ENCODE measurements around the gene RAI14. TPM values are rescaled to one million over a fixed set of nuclear protein-coding genes. Genes with fewer than 3 reads are reported as not detected.
"Not testable (repeated sequence)": the region's sequence is repeated elsewhere in the genome, so short reads cannot be mapped to it uniquely, and the experiment has no call there.

RAI14 gene
- total RNA-seq, 2 donors from 2014 or later = 0.67 to 1.5 TPM

DNA sequence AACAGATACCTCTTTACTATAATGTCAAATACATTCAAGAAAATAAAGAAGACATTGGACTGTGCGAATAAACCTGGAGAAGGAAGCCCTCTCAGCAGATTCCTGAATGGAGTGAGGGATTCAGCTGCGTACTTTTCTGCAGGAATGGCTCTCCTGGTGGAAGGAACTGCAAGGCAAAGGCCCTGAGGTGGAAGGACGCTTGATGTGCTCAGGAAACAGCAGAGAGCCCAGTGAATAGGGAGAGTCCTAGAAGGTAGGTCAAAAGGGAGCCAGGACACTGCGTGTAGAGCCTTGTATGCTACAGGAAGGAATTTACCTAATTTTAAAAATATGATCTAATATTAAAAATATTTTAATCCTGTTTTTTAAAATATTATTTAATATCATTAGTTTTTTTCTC, 114.4 kb downstream of the RAI14 start:
- Mint-ChIP-seq H3K9me3 (peaks cover 3% of the 10 kb centered on the region in 2 donors), H3K4me1 (ENCODE audit: low read depth) (no peaks in the 10 kb centered on the region), H3K4me3 (no peak overlapping the region), H3K27me3 (ENCODE audit: low read depth) (no peaks in the 10 kb centered on the region), H3K27ac (no peak overlapping the region), H3K36me3 (ENCODE audit: insufficient read depth in 2 of 2) (peaks cover 0 to 3% of the 10 kb centered on the region in 2 donors)
- DNase-seq (no peak), ATAC-seq (replicated peaks in 1 of 2) (no peak)

DNA sequence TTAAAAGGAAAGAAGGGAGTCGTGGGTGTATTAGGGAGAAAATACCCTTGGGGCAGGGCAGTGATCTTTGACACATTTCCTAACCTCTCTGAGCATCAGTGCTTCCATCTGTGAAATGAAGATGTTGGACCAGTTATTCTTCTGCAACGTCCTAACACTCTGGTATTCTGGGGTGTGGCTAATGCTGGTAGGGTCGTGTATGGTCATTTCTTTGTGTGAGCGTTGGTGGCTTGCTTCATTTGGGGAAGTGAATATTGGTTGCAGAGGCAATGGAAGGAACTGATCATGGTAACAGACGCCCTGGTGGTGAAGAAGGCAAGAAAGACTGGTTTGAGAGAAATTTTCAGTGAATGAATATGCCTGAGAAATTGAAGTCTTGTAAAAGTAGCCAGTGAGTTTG, 114.9 kb downstream of the RAI14 start:
- peaks cover 0 to 3% of the 10 kb centered on the region in 2 donors for H3K36me3 Mint-ChIP-seq (ENCODE audit: insufficient read depth in 2 of 2)
- ATAC-seq (replicated peaks in 1 of 2) = no peak
- DNase-seq = no peak
- H3K9me3 Mint-ChIP-seq = peaks cover 3 to 5% of the 10 kb centered on the region in 2 donors
- no peak overlapping the region for H3K27ac Mint-ChIP-seq
- H3K4me3 Mint-ChIP-seq = no peak overlapping the region
- H3K27me3 Mint-ChIP-seq (ENCODE audit: low read depth) = no peaks in the 10 kb centered on the region
- no peaks in the 10 kb centered on the region for H3K4me1 Mint-ChIP-seq (ENCODE audit: low read depth)

DNA sequence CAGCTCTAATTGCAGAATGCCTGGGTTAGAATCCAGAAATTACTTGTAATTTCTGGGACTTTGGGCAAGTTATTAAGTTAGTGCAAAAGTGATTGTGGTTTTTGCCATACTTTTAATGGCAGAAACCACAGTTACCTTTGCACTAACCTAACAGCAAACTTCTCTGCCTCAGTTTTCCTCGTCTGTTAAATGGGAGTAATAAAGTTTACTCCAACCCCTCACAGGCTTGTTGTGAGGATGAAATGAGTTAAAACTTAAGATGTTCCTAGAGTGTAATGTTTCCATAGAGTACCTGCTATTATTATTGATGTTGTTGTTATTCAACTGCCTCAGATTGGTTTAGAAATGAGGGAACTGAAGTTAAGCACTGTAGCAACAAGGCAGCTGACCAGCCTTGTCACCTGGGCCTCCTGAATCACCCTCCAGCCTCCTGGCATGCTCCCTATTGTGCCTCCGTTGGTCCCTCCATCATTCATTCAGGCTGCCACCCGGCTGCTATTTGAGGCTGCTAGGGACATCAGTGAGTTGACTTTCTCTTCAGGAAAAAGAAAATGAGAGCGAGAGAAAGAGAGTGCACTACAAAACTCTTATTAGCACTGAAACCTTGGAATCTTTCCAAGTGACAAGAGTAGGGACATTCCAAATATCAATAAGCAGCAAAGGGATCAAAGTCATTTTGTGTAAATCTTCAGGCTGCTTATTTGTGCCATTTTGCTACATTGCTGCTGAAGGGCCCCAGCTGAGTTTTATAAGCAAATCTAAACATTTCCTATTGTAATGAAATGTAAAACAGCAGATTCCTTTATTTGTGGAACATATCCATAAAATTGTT, 116.4 kb downstream of the RAI14 start:
- H3K4me1 Mint-ChIP-seq (ENCODE audit: low read depth) = no peaks in the 10 kb centered on the region
- H3K27me3 Mint-ChIP-seq (ENCODE audit: low read depth) = no peaks in the 10 kb centered on the region
- no peak overlapping the region for H3K4me3 Mint-ChIP-seq
- no peak for ATAC-seq (replicated peaks in 1 of 2)
- no peak overlapping the region for H3K27ac Mint-ChIP-seq
- H3K36me3 Mint-ChIP-seq (ENCODE audit: insufficient read depth in 2 of 2) = peaks cover 0 to 3% of the 10 kb centered on the region in 2 donors
- no peak for DNase-seq
- H3K9me3 Mint-ChIP-seq = peaks cover 3 to 5% of the 10 kb centered on the region in 2 donors

DNA sequence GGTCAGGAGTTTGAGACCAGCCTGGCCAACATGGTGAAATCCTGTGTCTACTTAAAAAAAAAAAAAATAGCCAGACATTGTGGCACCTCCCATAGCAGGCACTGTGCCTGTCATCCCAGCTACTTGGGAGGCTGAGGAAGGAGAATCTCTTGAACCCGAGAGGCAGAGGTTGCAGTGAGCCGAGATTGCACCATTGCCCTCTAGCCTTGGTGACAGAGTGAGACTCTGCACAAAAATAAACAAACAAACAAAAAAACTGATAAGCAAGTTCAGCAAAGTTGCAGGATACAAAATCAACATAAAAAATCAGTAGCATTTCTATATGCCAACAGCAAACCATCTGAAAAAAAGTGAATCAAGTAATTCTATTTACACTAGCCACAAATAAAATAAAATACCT, 118.0 kb downstream of the RAI14 start:
- no peak for DNase-seq
- Mint-ChIP-seq H3K4me3 (no peak overlapping the region), H3K9me3 (peaks cover 3 to 5% of the 10 kb centered on the region in 2 donors), H3K27ac (no peak overlapping the region), H3K36me3 (ENCODE audit: insufficient read depth in 2 of 2) (peaks cover 0 to 3% of the 10 kb centered on the region in 2 donors), H3K4me1 (ENCODE audit: low read depth) (no peaks in the 10 kb centered on the region), H3K27me3 (ENCODE audit: low read depth) (no peaks in the 10 kb centered on the region)
- ATAC-seq (replicated peaks in 1 of 2) = no peak

DNA sequence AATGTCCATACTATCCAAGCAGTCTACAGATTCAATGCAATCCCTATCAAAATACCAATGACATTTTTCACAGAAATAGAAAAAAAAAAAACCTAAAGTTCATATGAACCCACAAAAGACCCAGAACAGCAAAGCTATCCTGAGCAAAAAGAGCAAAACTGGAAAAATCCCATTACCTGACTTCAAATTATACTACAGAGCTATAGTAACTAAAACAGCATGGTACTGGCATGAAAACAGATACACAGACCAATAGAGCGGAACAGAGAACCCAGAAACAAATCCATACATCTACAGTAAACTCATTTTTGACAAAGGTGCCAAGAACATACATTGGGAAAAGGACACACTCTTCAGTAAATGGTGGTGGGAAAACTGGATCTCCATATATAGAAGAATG, 118.5 kb downstream of the RAI14 start:
- H3K27ac Mint-ChIP-seq; H3K36me3 Mint-ChIP-seq (ENCODE audit: insufficient read depth in 2 of 2); H3K9me3 Mint-ChIP-seq; H3K4me1 Mint-ChIP-seq (ENCODE audit: low read depth); H3K27me3 Mint-ChIP-seq (ENCODE audit: low read depth); H3K4me3 Mint-ChIP-seq; DNase-seq; ATAC-seq (replicated peaks in 1 of 2): not testable (repeated sequence)

DNA sequence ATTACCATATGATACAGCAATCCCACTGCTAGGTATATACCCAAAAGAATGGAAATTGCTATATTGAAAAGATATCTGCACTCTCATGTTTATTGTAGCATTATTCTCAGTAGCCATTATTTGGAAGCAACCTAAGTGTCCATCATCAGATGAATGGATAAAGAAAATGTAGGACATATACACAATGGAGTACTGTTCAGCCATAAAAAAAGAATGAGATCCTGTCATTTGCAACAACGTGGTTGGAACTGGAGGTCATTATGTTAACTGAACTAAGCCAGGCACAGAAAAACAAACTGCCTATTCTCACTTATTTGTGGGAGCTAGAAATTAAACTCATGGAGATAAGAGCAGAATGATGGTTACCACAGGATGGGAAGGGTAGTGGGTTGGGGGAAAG, 119.8 kb downstream of the RAI14 start:
- DNase-seq (no peak), ATAC-seq (replicated peaks in 1 of 2) (no peak)
- H3K4me1 Mint-ChIP-seq (ENCODE audit: low read depth) = no peaks in the 10 kb centered on the region
- no peak overlapping the region for H3K27ac Mint-ChIP-seq
- H3K9me3 Mint-ChIP-seq = peaks cover 5 to 6% of the 10 kb centered on the region in 2 donors
- H3K27me3 Mint-ChIP-seq (ENCODE audit: low read depth) = no peaks in the 10 kb centered on the region
- no peak overlapping the region for H3K4me3 Mint-ChIP-seq
- peaks cover 0 to 3% of the 10 kb centered on the region in 2 donors for H3K36me3 Mint-ChIP-seq (ENCODE audit: insufficient read depth in 2 of 2)

DNA sequence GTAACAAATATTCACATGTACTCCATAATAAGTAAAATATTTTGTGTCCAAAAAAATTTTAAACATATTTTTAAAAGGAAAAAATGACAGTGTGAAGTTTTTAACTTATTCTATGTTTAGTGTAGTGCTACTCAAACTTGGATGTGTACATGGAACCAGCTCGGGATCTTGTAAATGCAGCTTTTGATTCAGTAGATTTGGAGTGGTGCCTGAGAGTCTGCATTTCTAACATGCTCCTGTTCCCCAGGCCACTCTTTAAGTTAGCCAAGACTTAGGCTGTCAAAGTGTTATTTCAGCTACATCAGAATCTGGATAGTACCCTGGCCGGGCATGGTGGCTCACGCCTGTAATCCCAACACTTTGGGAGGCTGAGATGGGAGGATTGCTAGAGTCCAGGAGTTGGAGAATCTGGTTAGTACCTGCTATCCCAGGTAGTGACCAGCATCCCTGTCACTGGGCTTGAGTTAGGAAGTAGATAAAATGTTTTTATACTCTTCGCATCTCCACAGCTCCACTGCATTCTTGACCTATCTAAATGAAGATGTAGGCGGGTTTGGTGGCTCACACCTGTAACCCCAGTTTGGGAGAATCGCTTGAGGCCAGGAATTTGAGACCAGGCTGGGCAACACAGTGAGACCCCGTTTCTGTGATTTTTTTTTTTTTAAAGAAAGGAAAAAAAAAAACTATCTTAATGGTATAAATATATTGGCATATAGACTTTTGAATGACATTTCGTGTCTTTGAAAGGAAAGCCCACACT, 122.1 kb downstream of the RAI14 start:
- ATAC-seq (replicated peaks in 1 of 2) (no peak), DNase-seq (no peak)
- Mint-ChIP-seq H3K27me3 (ENCODE audit: low read depth) (peaks cover 8% of the 10 kb centered on the region), H3K4me1 (ENCODE audit: low read depth) (no peaks in the 10 kb centered on the region), H3K27ac (no peak overlapping the region), H3K36me3 (ENCODE audit: insufficient read depth in 2 of 2) (peaks cover 0 to 3% of the 10 kb centered on the region in 2 donors), H3K9me3 (peaks cover 10 to 11% of the 10 kb centered on the region in 2 donors), H3K4me3 (no peak overlapping the region)

DNA sequence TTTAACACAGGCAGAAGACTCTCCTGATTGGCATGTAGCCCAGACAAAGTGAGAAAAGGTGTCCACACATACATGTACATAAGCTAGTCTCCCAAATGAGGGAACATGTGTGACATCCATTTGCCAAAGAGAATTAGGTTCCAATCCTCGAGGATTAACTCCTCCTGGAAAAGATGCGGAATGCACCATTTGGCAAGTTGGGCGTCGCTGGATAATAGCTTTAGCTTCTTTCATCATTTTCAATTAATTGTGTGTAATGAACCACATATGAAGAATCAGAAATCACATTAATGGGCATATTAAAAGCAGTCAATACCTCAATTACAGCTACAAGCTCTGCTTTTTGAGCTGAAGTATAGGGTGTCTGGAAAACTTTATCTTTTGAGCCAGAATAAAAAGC, 127.8 kb downstream of the RAI14 start:
- not testable (repeated sequence) for H3K36me3 Mint-ChIP-seq (ENCODE audit: insufficient read depth in 2 of 2); DNase-seq; H3K4me1 Mint-ChIP-seq (ENCODE audit: low read depth); H3K27ac Mint-ChIP-seq; H3K4me3 Mint-ChIP-seq; ATAC-seq (replicated peaks in 1 of 2); H3K27me3 Mint-ChIP-seq (ENCODE audit: low read depth); H3K9me3 Mint-ChIP-seq

DNA sequence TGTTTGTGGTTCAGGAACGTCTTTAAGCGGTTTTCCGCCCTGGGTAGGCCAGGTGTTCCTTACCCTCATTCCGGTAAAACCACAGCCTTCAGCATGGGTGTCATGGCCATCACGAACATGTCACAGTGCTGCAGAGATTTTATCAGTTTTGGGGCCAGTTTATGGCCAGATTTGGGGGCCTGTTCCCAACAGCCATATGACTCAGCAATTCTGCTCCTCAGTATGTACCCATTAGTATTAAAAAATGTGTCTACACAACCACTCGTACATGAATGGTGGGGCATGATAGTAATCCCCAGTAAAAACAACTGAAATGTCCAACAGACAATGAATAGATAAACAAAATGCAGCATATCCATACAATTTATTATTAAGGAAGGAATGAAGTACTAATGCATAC, 130.9 kb downstream of the RAI14 start:
- DNase-seq = no peak
- no peaks in the 10 kb centered on the region for H3K4me1 Mint-ChIP-seq (ENCODE audit: low read depth)
- no peak for ATAC-seq (replicated peaks in 1 of 2)
- peaks cover 0 to 7% of the 10 kb centered on the region in 2 donors for H3K9me3 Mint-ChIP-seq
- H3K4me3 Mint-ChIP-seq = no peak overlapping the region
- peaks cover 0 to 3% of the 10 kb centered on the region in 2 donors for H3K36me3 Mint-ChIP-seq (ENCODE audit: insufficient read depth in 2 of 2)
- peaks cover 9% of the 10 kb centered on the region for H3K27me3 Mint-ChIP-seq (ENCODE audit: low read depth)
- no peak overlapping the region for H3K27ac Mint-ChIP-seq

DNA sequence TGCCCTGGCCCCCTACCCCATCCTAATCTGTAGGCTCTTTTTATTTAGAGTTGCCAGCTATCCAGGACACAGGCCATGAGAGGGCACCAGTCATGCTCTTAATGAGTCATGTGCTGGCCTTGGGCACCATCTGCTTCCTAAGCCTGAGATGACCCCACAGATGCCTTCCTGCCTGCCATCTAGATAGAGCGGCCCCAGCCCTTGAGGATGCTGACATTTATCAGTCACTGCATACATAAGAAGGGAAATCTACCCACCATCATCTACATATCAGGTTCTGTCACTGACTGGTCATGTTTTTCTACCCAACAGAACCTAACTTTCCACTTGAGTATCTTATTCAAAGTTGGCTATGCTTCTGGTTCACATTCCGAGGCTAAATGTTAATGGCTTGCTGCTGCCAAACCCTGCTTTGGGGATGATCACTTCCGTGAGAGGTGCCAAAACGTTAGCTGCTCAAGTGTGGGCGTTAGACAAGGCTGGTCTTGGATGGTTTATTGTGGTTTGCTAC, 132.9 kb downstream of the RAI14 start:
- DNase-seq (no peak), ATAC-seq (replicated peaks in 1 of 2) (no peak)
- no peak overlapping the region for H3K4me3 Mint-ChIP-seq
- H3K4me1 Mint-ChIP-seq (ENCODE audit: low read depth) = no peaks in the 10 kb centered on the region
- H3K27ac Mint-ChIP-seq = no peak overlapping the region
- H3K27me3 Mint-ChIP-seq (ENCODE audit: low read depth) = peaks cover 6% of the 10 kb centered on the region
- H3K9me3 Mint-ChIP-seq = peaks cover 0 to 4% of the 10 kb centered on the region in 2 donors
- H3K36me3 Mint-ChIP-seq (ENCODE audit: insufficient read depth in 2 of 2) = peaks cover 0 to 3% of the 10 kb centered on the region in 2 donors

DNA sequence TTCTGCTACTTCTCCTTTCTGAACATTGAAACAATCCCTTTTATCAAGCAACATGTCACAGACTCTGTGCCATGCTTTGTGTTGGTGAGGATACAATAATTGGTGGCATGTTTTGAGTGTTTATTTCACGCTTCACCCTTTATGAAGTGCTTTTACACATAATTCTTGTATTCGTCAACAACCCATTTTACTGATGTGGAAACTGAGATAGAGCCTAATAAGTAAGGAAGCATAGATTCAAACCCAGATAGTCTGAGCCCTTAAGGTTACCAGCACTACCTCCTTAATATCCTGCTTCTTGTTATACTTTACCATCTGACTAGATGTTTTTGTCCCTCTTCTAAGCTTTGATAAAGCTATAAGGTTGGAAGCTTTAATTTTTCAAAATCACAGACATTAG, 133.5 kb downstream of the RAI14 start:
- H3K36me3 Mint-ChIP-seq (ENCODE audit: insufficient read depth in 2 of 2) = peaks cover 0 to 3% of the 10 kb centered on the region in 2 donors
- H3K27ac Mint-ChIP-seq = no peak overlapping the region
- H3K4me1 Mint-ChIP-seq (ENCODE audit: low read depth) = no peaks in the 10 kb centered on the region
- DNase-seq = no peak
- no peak overlapping the region for H3K4me3 Mint-ChIP-seq
- peaks cover 6% of the 10 kb centered on the region for H3K27me3 Mint-ChIP-seq (ENCODE audit: low read depth)
- peaks cover 0 to 4% of the 10 kb centered on the region in 2 donors for H3K9me3 Mint-ChIP-seq
- ATAC-seq (replicated peaks in 1 of 2) = no peak

DNA sequence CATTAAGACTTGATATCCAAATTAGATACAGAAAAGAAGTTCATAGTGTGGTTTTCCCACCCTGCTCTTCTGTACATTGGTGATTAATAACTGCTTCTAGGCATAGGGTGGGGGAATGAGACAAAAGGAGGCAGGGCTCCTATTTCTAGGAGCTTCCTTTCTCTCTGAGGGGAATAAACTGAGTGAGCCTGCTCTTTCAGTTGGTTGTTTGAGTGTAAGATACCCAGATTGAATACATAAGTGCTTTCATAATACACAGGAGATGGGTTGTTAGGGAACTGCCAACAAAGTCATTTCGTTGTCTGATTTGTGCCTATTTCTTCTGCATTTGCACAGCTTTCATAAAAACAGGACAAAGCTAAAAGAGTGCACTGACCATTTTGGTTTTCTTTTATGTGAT, 133.9 kb downstream of the RAI14 start:
- no peaks in the 10 kb centered on the region for H3K4me1 Mint-ChIP-seq (ENCODE audit: low read depth)
- peaks cover 6% of the 10 kb centered on the region for H3K27me3 Mint-ChIP-seq (ENCODE audit: low read depth)
- DNase-seq (no peak), ATAC-seq (replicated peaks in 1 of 2) (no peak)
- no peak overlapping the region for H3K4me3 Mint-ChIP-seq
- peaks cover 0 to 3% of the 10 kb centered on the region in 2 donors for H3K36me3 Mint-ChIP-seq (ENCODE audit: insufficient read depth in 2 of 2)
- H3K9me3 Mint-ChIP-seq = peaks cover 0 to 4% of the 10 kb centered on the region in 2 donors
- no peak overlapping the region for H3K27ac Mint-ChIP-seq

DNA sequence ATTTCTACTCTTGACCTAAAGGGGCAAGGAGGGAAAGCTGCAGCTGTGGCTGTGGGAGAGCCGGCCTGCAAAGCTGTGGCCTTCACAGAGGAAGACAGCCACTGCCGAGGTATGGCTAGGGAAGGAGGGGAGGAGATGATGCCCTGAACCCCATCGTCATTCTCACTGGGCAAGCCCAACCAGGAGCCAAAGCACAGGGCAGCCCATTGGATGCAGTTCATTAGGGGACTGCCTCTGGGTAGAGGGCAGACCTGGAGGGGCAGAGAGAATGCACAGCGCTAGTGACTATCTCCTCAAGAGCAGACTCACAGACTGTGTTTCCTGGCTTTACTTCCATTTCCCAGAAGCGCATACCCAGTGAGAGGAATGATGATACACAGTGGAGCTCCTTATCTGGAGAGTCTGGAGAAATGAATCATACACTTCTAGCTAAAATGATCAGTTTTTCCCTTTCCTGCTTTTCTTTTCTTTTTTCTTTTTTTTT, 135.7 kb downstream of the RAI14 start:
- Mint-ChIP-seq H3K36me3 (ENCODE audit: insufficient read depth in 2 of 2) (peaks cover 0 to 3% of the 10 kb centered on the region in 2 donors), H3K4me1 (ENCODE audit: low read depth) (no peaks in the 10 kb centered on the region), H3K4me3 (no peak overlapping the region), H3K9me3 (peaks cover 0 to 4% of the 10 kb centered on the region in 2 donors), H3K27me3 (ENCODE audit: low read depth) (peaks cover 6% of the 10 kb centered on the region), H3K27ac (no peak overlapping the region)
- DNase-seq (no peak), ATAC-seq (replicated peaks in 1 of 2) (no peak)

Measured in activated T-cell treated with anti-CD3 and anti-CD28 coated beads, Interleukin-2, amount 50 U/mL, for 72 hours (primary cell).